DMS53 (cell line): ENCODE results near the gene RIMBP3C.
"Not testable (repeated sequence)": the region's sequence is repeated elsewhere in the genome, so short reads cannot be mapped to it uniquely, and the experiment has no call there.

Source experiments
- DNase-seq: peaks from one replicate; lab custom pipeline; 2025; lab: John Stamatoyannopoulos, UW

RIMBP3C gene

DNA sequence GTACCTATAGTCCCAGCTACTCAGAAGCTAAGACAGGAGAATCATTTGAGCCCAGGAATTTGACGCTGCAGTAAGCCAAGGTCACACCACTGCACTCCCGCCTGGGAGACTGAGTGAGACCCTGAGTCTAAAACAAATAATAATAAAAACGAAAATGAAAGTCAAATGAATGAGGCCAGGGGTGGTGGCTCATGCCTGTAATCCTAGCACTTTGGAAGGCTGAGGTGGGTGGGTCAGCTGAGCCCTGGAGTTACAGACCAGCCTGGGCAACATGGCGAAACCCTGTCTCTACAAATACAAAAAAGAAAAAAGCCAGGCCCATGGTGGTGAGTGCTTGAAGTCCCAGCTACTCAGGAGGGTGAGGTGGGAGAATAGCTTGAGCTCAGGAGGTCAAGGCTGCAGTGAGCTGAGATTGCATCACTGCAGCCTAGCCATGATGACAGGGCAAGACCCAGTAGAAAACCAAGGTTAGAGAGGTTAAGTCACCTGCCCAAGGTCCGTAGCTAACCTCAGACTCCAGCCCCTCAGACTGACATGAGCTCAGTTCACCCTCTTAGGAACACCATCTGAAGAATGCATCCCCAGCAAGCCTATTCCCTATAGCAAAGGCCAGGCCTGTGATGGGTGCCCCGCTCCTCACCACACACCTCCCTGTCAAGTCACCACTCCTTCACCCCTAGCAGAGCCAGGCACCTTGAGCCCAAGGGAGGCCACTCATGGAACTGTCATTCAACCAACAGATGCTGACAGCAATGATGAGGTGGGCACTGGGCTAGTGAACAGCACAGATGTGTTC lies 24.4 kb downstream of the RIMBP3C start:
- not testable (repeated sequence) for DNase-seq

DNA sequence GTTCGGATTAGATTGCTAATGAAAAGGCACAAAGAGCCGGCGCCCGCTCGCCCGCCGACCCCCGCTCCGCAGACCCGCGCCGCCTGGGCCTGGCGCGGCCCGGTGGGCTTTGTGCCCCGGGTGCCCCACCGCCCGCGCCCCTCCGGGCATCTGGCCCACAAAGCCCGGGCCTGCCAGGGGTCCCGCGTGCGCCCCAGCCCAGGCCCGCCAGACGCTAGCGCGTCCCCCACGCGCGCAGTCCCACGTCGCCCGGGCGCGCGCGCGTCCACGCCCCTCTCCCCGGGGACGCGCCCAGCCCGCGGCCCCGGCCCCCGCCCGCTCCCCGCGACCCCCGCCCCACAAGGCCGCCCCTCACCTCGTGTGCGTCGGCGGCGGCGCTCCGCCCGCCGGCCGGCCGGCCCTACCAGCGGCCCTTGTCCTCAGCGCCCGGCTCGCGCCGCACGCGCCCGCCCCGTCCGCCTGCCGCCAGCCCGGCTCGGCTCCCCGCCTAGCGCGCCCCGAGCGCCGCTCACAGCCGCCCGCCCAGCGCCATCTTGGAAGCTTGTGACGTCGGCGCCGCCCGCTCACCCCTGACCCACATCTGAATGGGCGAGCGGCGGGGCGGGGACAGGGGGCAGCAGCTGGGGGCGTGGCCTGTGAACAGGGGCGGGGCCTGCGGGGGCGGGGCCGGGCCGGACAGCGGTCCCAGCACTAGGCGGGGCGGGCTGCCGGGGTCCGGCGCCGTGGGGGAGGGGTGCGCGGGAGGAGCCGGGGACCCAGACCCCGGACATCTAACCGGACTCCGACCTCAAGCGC lies 34.1 kb downstream of the RIMBP3C start:
- DNase-seq, result not testable (repeated sequence)

DNA sequence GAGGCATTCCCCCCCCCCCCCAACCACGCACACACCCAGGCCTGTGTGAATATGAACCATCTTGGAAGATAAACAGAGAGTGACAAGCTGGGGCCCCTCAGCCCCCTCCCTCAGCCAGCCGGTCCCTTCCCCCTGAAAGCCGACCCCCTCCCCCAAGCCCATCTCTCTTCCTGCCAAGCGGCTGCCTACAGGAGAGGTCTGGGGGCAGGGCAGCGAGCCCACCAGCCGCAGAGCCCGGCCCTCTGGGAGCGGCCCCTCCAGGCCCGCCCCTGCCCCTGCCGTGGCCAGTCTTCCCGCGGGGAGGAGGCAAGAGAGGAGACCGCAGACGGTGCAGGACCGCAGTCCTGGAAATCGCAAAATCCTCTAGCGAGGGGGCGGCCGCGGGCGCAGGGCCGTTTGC lies 34.7 kb downstream of the RIMBP3C start:
- DNase-seq, result not testable (repeated sequence)

DNA sequence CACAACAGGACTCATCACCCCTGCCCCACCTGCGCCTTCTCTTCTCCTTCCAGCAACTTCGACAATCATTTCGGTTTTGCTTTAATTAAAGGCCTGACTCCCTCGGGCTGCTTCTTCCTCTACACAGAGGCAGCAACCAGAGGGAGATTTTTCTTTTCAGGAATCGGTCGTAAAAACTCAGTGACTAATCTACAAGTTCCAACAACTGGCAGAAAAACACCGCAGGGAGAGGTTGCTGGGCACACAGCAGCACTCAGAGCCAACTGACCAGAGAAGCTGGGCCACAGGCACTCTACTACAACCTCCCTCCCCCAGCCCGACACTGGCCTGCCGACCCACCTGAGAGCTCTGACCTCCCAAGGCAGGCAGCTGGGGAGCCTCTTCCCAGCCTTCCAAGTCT lies 36.0 kb downstream of the RIMBP3C start:
- DNase-seq, result not testable (repeated sequence)

DNA sequence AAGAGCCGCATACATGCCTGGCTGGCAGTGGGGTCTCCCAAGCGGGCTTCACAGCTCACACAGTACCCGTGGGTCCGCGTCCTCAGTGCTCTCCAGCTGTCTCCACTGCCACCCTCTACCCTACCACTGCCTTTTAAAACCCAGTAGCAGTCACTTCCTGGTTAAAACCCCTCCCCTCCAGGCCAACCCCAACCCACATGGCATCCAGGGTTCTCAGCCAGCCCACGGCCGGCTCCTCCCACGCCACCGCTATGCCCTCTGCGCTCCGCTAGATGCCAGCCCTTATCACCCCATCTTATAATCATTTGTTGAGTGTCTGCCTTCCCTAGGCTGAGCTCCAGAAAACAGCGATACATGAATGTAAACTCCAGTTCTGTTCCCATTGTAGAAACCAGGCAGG lies 37.1 kb downstream of the RIMBP3C start:
- DNase-seq, result not testable (repeated sequence)

DNA sequence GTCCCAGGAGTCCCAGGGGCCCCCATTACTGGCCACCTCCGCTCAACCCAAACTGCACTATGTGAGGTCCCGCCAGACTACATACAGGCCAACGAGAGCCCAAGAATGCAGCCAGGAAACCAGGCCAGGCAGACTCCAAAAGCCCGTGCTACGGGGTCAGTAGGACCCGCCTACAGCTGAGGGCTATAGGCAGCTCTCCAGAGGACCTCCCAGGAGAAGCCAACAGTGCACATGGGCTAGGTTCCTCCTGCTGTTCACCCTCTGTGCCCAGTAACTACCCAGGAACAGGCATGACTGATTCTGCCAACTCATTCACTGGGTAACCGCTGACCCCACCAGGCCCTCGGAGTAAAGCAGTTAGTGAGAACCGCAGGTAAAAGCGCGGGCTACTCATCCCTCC lies 39.2 kb downstream of the RIMBP3C start:
- DNase-seq, result not testable (repeated sequence)

DNA sequence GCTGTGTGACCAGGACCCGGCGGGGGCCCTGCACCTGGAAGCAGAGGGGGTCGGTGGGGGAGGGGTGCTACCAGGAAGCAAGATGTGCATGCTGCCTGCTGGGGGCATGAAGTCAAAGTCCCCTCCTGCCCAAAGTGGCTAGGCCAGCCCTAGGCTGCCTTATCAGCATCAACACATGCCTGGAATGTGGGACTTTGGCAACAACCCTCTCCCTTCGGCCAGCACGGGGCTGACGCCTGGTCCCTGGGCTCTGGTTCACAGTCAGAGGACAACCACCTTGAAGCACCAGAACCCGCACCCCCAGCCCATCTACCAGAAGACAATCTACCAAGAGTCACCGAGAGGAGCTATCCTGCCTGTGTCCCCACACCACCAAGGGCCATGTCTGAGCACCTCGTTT lies 40.9 kb downstream of the RIMBP3C start:
- DNase-seq, result not testable (repeated sequence)

DNA sequence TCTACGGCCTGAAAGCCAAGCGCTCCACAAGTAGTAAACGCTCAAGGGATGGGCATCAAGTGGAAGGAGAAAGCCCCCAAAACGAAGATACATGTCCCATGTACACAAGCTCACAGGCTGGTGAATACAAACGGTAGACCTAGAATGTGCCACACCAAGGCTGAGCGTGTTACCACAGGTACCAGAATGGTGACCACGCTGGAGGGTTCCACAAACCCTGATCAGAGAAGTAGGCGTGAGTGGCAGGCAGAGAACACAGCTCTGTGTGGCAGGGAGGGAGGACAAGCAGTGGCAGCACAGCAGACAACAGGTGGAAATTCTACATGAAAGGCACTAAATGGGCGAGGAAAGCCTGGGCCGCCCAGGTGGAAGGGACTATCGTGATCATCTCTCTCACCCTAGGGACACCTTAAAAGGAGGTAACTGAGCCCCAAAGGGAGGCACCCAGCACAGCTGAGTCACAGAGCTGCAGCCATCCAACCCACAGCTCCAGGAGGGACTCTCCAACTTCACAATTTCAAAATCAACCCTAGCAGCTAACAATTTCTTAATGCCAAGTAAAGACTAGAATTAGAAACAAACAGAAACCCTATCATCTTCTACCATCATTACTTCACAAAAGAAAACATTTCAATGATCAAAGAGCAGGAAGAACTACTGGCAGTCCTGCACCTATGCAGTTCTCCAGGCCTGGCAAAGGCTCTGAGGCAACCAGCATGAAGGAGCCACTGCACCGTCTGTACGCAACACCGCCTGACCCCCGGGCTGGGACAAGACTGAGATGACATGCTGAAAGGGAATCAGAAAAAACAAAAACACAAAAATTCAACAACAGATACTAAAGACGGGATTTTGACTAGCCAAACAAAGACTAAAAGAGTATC lies 51.4 kb downstream of the RIMBP3C start:
- DNase-seq, result not testable (repeated sequence)

DNA sequence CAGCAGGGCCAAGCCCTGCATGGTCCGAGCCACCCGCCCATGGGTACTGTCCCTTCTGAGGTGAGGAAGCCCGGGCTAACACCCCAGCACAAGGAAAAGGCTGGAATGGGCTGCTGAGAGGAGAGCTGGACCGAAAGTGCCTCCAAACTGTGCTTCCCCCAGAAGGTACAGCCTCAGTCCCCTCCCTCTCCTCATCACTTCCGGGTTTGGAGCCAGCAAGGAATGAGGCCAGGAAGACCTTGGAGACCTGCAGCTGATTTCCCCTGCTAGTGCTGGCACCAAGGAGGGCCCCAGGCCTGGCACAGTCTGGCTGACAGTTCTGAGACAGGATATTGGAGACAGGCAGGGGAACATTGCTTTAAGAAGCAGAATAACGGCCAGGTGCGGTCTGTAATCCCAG lies 52.8 kb downstream of the RIMBP3C start:
- not testable (repeated sequence) for DNase-seq

DNA sequence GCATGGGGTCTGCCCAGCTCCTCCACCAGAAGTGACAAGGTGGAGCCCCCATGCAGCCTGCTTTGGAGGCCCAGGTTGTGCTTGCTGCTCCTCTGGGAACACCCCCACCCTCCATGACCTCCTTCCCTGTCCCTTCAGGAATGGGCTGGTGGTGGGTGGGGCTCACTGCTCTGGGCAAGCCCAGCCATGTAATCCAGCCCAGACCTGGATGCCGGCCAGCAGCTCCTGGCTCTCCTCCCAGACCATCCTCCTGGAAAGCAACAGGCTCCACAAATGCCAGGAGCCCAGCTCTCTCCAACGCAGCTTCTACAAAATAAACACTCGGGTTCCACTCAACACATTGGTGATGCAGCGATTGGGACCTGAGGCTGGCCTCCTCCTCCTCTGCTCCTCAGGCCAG lies 53.3 kb downstream of the RIMBP3C start:
- DNase-seq, result not testable (repeated sequence)
